Prostate gland (tissue), 2 donors: ENCODE data around the gene SUGCT.

Experiments used
- CTCF ChIP-seq, 4 experiments: fragments of 200-600 bp in 2 of 4; fragments of 450-650 bp in 2 of 4; sonication (generic) in 2 of 4; IDR thresholded peaks; 1 replicate in 3 of 4; 2 replicates in 1 of 4; pipeline ENCODE4 v1.5.1; 2016 to 2019; ENCODE audit warnings: antibody characterized with exemption in 4 of 4, mild to moderate bottlenecking in 2 of 4, moderate library complexity in 2 of 4
- POLR2A ChIP-seq: fragments of 450-650 bp; IDR thresholded peaks from one replicate; pipeline ENCODE4 v1.6.1; 2016; ENCODE audit warnings: antibody characterized with exemption, mild to moderate bottlenecking
- POLR2AphosphoS5 ChIP-seq: sonication (generic); formaldehyde crosslinking; IDR thresholded peaks from one replicate; pipeline ENCODE4 v1.6.1; 2017; ENCODE audit warnings: antibody characterized with exemption

GRCh38 chr7:40899151-40899550 is 764.3 kb downstream of the SUGCT start:
- TF ChIP-seq POLR2AphosphoS5 (no peak), POLR2A (no peak), CTCF (IDR thresholded peaks at IDR 0.05) (no peak)
